ENCODE data around the gene PIGR.

- TF ChIP-seq SUZ12 (IDR thresholded peaks at IDR 0.05; ENCODE audit: extremely low read depth, insufficient read depth, insufficient read length) (no peak), ZNF274 (IDR thresholded peaks at IDR 0.05; ENCODE audit: low read depth, low read length) (no peak), YY1 (IDR thresholded peaks at IDR 0.05; ENCODE audit: insufficient read depth, insufficient read length) (no peak)
Observed at GRCh38 chr1:206901944-206902343, 44.3 kb downstream of the PIGR start.

All from NT2/D1 (cell line).